Stimulated activated CD4-positive, alpha-beta T cell treated with anti-CD3 and anti-CD28 coated beads, Interleukin-1b, Interleukin-23, amount 100 ng/mL, for 48 hours (primary cell): Measurements from ENCODE around the gene HSCB.
"Not testable (repeated sequence)": the region's sequence is repeated elsewhere in the genome, so short reads cannot be mapped to it uniquely, and the experiment has no call there.

ENCODE experiments used
- DNase-seq: peaks from one replicate; pipeline ENCODE4 v3.0.0-alpha.2; 2020

HSCB gene

GRCh38 chr22:28741785-28742561 is at the start of gene HSCB, which contains the start of gene CHEK2:
HSCB (plus strand) TSS chr22:28742039; CDS start chr22:28742096, 57 bp downstream.
CHEK2 (minus strand) TSS chr22:28741820; CDS start chr22:28734721, 7,099 bp downstream.
- peak; percentile 99 for DNase-seq

- DNase-seq, result not testable (repeated sequence)
Observed at GRCh38 chr22:28693041-28693760, 48.6 kb upstream of the HSCB start.

DNA sequence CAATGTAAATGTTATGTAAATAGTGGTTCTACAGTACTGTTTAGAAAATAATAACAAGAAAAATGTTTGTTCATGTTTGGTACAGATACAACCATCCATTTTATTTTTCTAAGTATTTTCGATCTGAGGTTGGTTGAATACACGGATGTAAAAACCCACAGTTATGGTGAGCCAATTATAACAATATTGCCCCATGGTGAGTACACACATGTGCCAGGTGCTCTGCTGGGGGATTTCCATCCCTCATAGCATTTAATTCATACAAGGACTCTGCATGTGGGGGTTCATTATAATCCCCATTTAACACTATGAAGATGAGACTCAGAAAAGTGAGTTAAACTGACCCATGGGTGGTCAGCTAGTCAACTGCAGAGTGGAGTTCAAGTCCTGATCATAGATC is 38.9 kb upstream of the HSCB start:
- no peak for DNase-seq

GRCh38 chr22:28703436-28703835 is 38.4 kb upstream of the HSCB start:
- DNase-seq, result no peak

GRCh38 chr22:28706845-28707244 is 35.0 kb upstream of the HSCB start:
- no peak for DNase-seq

GRCh38 chr22:28710107-28710506 is 31.7 kb upstream of the HSCB start:
- no peak for DNase-seq

- no peak for DNase-seq
Observed at GRCh38 chr22:28710576-28711191, 31.2 kb upstream of the HSCB start.

DNA sequence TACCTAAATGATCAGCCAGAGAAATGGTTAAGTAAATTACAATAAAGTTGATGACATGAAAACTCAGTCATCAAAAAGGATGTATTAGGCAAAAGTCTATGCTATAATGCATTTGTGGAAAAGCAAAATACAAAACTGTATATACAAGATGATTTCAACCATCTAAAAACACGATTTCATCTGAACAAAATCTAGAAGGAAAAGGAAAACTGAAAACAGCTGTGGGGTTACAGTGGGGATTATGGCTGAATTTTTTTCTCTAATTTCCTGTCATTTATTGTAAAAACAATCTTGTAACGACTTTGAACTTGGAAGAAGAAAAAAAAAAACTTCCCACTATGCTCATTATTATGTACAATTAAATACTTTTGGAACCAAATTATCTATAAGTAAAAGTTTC is 30.5 kb upstream of the HSCB start:
- DNase-seq, result no peak

DNA sequence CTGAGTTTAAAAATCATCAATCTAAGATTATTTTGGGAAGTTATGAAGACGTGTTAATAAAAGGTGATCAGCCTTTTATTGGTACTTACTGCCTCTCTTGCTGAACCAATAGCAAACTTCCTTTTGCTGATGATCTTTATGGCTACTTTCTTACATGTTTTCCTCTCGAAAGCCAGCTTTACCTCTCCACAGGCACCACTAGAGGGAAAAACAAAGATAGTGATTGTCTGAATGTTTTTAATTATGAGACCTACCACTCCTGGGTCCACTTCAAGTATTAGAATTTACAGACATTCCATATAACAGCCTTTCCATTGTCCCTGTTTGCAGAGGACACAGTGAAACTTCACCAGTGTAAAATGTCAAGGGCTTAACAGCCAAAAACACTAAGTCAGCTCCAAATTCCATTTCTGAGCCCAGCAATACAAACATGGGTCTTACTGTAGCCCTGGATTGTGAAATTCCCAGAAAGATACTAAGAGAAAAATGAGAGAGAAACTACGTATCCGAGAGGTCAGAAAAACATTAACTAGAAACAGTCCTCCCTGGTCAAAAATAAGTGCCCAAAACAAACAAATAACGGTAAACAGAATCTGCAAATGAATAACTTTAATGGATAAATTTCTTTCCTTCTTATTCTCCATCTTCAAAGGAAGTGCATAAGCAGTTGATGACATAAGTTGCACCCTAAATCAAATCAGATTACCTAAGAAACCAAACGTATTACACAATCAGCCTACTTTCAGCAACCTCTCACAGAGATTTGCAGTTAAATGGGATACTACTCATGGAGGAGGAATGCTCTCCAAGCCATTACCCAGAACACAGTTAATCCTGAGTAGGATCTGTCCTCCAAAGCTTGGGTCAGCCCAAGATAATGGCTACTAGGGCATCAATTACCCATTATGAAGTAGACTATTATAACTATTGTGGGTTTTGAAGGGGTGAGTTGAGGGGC is 29.7 kb upstream of the HSCB start:
- no peak for DNase-seq

DNA sequence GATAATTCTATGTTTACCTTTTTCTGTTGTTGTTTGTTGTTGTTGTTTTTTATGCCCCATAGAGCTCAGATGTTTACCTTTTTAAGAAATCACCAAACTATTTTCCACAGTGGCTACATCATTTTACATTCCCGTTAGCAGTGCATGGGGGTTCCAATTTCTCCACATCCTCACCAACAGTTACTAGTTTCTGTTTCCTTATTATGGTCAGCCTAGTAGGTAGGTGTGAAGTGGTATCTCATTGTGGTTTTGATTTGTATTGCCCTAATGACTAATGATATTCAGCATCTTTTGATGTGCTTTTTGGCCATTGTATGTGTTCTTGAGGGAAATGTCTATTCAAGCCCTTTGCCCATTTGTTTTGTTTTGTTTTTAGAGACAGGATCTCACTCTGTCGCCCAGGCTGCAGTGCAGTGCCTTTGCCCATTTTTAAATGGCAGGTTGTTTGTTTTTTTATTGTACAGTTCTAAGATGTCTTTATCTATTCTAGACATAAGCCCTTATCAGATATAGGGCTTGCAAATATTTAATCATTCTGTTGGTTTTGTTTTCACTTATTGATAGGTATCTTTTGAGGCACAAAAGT is 27.7 kb upstream of the HSCB start:
- no peak for DNase-seq

- no peak for DNase-seq
Observed at GRCh38 chr22:28715611-28716010, 26.2 kb upstream of the HSCB start.

- DNase-seq, result no peak
Observed at GRCh38 chr22:28716686-28717085, 25.2 kb upstream of the HSCB start.

GRCh38 chr22:28718044-28718443 is 23.8 kb upstream of the HSCB start:
- no peak for DNase-seq

DNA sequence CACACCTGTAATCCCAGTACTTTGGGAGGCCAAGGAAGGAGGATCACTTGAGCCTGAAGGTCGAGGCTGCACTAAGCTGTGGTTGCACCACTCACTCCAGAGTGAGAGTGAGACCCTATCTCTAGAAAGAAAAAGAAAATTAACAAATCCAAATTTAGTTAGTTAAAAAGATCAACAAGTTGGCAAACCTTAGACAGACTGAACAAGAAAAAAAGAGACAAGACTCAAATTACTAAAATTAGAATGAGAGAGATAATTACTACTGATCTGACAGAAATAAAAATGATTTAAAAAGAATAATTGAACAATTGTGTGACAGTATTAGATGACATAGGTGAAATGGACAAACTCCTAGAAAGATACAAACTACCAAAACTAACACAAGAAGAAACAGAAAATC is 13.8 kb upstream of the HSCB start:
- DNase-seq, result no peak

- DNase-seq, result no peak
Observed at GRCh38 chr22:28728621-28729313, 13.1 kb upstream of the HSCB start.

DNA sequence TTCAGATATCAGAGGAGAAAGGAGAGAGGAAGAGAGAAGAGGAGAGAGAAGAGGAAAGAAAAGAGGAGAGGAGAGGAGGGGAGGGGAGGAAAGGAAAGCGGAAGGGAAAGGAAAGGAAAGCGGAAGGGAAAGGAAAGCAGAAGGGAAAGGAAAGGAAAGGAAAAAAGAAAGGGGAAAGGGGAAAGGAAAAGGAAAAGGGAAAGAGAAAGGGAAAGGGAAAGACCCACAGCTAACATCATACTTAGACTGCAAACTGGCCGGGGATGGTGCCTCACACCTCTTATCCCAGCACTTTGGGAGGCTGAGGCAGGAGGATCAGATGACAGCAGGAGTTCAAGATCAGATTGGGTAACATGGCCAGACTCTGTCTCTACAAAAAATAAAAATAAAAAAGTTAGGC is 11.7 kb upstream of the HSCB start:
- DNase-seq, result no peak

GRCh38 chr22:28734393-28734792 is 7.4 kb upstream of the HSCB start:
- no peak for DNase-seq

DNA sequence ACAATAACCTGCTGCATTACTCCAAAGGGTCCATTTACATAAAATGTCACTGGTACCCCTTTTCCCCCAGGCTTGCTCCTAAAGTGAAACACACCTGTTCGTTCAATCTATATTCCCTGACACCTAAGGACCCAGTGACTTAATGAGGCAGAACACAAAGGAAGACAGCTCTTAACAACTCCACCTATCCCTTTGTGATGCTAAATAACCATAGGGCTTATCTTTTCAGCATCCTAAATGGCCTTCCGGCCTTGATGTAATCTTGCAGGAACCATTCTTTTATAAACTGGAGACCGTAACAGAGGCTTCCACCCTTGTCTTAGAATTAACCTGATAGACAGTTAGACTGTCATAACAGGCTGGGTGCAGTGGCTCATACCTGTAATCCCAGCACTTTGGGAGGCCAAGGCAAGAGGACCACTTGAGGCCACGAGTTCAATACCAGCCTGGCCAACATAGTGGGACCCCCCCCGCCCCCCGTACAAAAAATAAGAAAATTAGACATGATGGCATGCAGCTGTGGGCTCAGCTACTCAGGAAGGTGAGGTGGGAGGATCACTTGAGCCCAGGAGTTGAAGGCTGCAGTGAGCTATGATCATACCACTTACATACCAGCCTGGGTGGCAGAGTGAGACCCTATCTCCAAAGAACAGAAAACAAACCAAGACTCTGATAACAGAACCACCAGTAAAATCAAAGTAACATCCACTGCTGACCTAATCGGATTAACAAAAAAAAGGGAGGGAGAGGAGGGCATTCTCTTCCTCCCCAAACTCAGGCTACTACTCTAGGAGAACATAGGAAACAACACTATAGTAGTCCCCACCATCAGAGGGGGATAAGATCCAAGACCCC is 5.3 kb upstream of the HSCB start:
- no peak for DNase-seq

DNA sequence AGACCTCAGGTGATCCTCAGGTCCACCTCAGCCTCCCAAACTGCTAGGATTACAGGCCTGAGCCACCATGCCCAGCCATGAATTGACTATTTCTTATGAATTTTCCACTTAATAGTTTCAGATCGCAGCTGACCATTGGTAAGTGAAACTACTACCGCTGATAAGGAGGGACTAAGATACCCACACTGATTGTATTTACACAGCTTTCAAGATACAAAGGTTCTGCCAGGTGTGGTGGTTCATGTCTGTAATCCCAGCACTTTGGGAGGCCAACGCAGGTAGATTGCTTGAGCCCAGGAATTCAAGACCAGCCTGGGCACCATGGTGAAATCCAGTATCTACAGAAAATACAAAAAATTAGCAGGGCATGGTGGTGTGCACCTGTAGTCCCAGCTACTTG is 4.1 kb upstream of the HSCB start:
- DNase-seq, result no peak

DNA sequence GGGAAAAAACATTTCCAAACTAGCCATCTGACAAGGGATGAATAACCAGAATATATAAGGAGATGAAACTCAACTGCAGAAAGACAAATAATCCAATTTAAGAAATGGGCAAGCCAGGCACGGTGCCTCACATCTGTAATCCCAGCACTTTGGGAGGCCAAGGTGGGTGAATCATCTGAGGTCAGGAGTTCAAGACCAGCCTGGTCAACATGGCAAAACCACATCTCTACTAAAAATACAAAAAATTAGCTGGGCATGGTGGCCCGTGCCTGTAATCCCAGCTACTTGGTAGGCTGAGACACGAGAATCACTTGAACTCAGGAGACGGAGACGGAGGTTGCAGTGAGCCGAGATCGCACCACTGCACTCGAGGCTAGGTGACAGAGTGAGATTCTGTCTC is 3.0 kb upstream of the HSCB start:
- not testable (repeated sequence) for DNase-seq
